H1 (cell line): ENCODE measurements around the gene STAT4. TPM values are rescaled to one million over a fixed set of nuclear protein-coding genes. Genes with fewer than 3 reads are reported as not detected.

Experiments
- CTCF ChIA-PET: fragments of 300-600 bp; sonication (Branson Sonifier 250); formaldehyde crosslinking; loops from one replicate; lab custom pipeline; 2021; ENCODE audit not compliant: partially characterized antibody; lab: Charles Lee
- POLR2A ChIA-PET: fragments of 300-600 bp; sonication (Branson Sonifier 250); formaldehyde crosslinking; loops from one replicate; lab custom pipeline; 2021; ENCODE audit warnings: inconsistent platforms; ENCODE audit not compliant: partially characterized antibody; lab: Charles Lee
- DNase-seq, 2 experiments: peaks; one replicate each; pipeline versions ENCODE4 v3.0.0 to v3.0.0-alpha.2; 2010 to 2022; ENCODE audit warnings: low spot score in 2 of 2, low read depth in 1 of 2, mixed read lengths in 1 of 2
- FAIRE-seq: peaks from 2 replicates; lab custom pipeline; 2011; peaks lifted over from hg19 to GRCh38; lab: Jason Lieb, UNC
- H2AFZ ChIP-seq: 2 replicates; pipeline ENCODE4 v1.8.1; 2012; ENCODE audit warnings: low read length, inconsistent platforms
- H2AK5ac ChIP-seq: 2 replicates; pipeline ENCODE4 v1.6.1; 2013; ENCODE audit warnings: low read depth, low read length
- H2BK120ac ChIP-seq: replicated peaks from 2 replicates; pipeline ENCODE3; 2013; ENCODE audit warnings: low read depth, low read length, inconsistent platforms
- H2BK12ac ChIP-seq: 2 replicates; pipeline ENCODE4 v1.6.1; 2013; ENCODE audit warnings: low read depth, low read length
- H2BK15ac ChIP-seq: 2 replicates; pipeline ENCODE4 v1.6.1; 2013; ENCODE audit warnings: low read length
- H2BK20ac ChIP-seq: 2 replicates; pipeline ENCODE4 v1.6.1; 2013; ENCODE audit warnings: low read length
- H2BK5ac ChIP-seq: 2 replicates; pipeline ENCODE4 v1.6.1; 2013; ENCODE audit warnings: low read depth, low read length
- H3K14ac ChIP-seq: 2 replicates; pipeline ENCODE4 v1.6.1; 2013; ENCODE audit warnings: inconsistent platforms; ENCODE audit not compliant: insufficient read length
- H3K18ac ChIP-seq: 2 replicates; pipeline ENCODE4 v1.6.1; 2013; ENCODE audit warnings: low read length; ENCODE audit errors: extremely low read depth
- H3K23ac ChIP-seq: 2 replicates; pipeline ENCODE4 v1.6.1; 2013; ENCODE audit warnings: inconsistent platforms; ENCODE audit not compliant: insufficient read length
- H3K23me2 ChIP-seq: 2 replicates; pipeline ENCODE4 v1.6.1; 2013; ENCODE audit warnings: low read depth, low read length
- H3K27ac ChIP-seq: 2 replicates; pipeline ENCODE4 v1.6.1; 2011; ENCODE audit warnings: low read depth, low read length, inconsistent platforms
- H3K27me3 ChIP-seq, 4 experiments: replicated peaks in 1 of 4; 1 replicate in 1 of 4; 2 replicates in 3 of 4; pipeline versions ENCODE4 v1.6.1 to v1.8.1; 2011 to 2013; ENCODE audit warnings: low read length in 3 of 4, mild to moderate bottlenecking in 3 of 4, inconsistent platforms in 2 of 4, mixed read lengths in 2 of 4, moderate library complexity in 1 of 4; ENCODE audit not compliant: control insufficient read depth in 3 of 4, insufficient read depth in 3 of 4; ENCODE audit errors: extremely low read depth in 1 of 4
- H3K36me3 ChIP-seq, 4 experiments: 2 replicates each; pipeline versions ENCODE4 v1.6.1 to v1.8.1; 2011 to 2013; ENCODE audit warnings: mild to moderate bottlenecking in 4 of 4, low read length in 3 of 4, moderate library complexity in 2 of 4, control low read depth in 1 of 4, inconsistent platforms in 1 of 4; ENCODE audit not compliant: insufficient read depth in 4 of 4, control insufficient read depth in 2 of 4
- H3K4ac ChIP-seq: replicated peaks from 2 replicates; pipeline ENCODE3; 2013; ENCODE audit warnings: low read length, low read depth, mixed read lengths, inconsistent platforms; ENCODE audit not compliant: insufficient read length
- H3K4me1 ChIP-seq, 4 experiments: replicated peaks in 1 of 4; 1 replicate in 1 of 4; 2 replicates in 3 of 4; pipeline versions ENCODE4 v1.6.1 to v1.8.1; 2011 to 2013; ENCODE audit warnings: low read length in 3 of 4, inconsistent platforms in 2 of 4, mixed read lengths in 1 of 4; ENCODE audit not compliant: insufficient read depth in 4 of 4, control insufficient read depth in 3 of 4
- H3K4me2 ChIP-seq, 2 experiments: 2 replicates each; pipeline versions ENCODE4 v1.6.1 to v1.8.1; 2011 to 2013; ENCODE audit warnings: low read depth in 2 of 2, low read length in 2 of 2, control low read depth in 1 of 2, inconsistent platforms in 1 of 2, mild to moderate bottlenecking in 1 of 2; ENCODE audit not compliant: insufficient read depth in 1 of 2
- H3K4me3 ChIP-seq, 4 experiments: fragments of 200-600, 300-600 bp in 1 of 4; sonication (generic), shearing (Covaris generic), sonication (Bioruptor Twin) in 1 of 4; 2 replicates each; pipeline versions ENCODE4 v1.5.1 to v1.8.1; 2011 to 2016; ENCODE audit warnings: low read length in 4 of 4, low read depth in 3 of 4, control low read depth in 2 of 4, inconsistent platforms in 2 of 4, mild to moderate bottlenecking in 2 of 4, mixed read lengths in 1 of 4, moderate library complexity in 1 of 4; ENCODE audit not compliant: insufficient read depth in 2 of 4; ENCODE audit errors: extremely low read depth in 1 of 4
- H3K56ac ChIP-seq: replicated peaks from 2 replicates; pipeline ENCODE3; 2013; ENCODE audit warnings: low read depth, mild to moderate bottlenecking, mixed read lengths, low read length, inconsistent platforms; ENCODE audit not compliant: insufficient read length
- H3K79me1 ChIP-seq: 2 replicates; pipeline ENCODE4 v1.6.1; 2013; ENCODE audit warnings: low read depth, low read length, control low read depth
- H3K79me2 ChIP-seq, 2 experiments: 2 replicates each; pipeline versions ENCODE4 v1.6.1 to v1.8.1; 2012 to 2013; ENCODE audit warnings: low read length in 2 of 2, mild to moderate bottlenecking in 2 of 2, inconsistent platforms in 1 of 2; ENCODE audit not compliant: insufficient read depth in 2 of 2, control insufficient read depth in 1 of 2
- H3K9ac ChIP-seq, 4 experiments: replicated peaks in 1 of 4; 1 replicate in 1 of 4; 2 replicates in 3 of 4; pipeline versions ENCODE4 v1.6.1 to v1.8.1; 2011 to 2013; ENCODE audit warnings: low read depth in 3 of 4, low read length in 3 of 4, control low read depth in 2 of 4, mild to moderate bottlenecking in 2 of 4, moderate library complexity in 2 of 4, inconsistent platforms in 1 of 4; ENCODE audit errors: extremely low read depth in 1 of 4
- H3K9me3 ChIP-seq, 2 experiments: 2 replicates each; pipeline versions ENCODE4 v1.6.1 to v1.8.1; 2012 to 2013; ENCODE audit warnings: mild to moderate bottlenecking in 2 of 2, moderate library complexity in 2 of 2, control low read depth in 1 of 2, inconsistent platforms in 1 of 2, low read depth in 1 of 2, low read length in 1 of 2, mixed read lengths in 1 of 2; ENCODE audit not compliant: insufficient read depth in 2 of 2
- H4K20me1 ChIP-seq, 2 experiments: replicated peaks in 1 of 2; 2 replicates each; pipeline versions ENCODE3 to v1.8.1; 2011 to 2013; ENCODE audit warnings: inconsistent platforms in 2 of 2, low read length in 2 of 2, mild to moderate bottlenecking in 1 of 2; ENCODE audit not compliant: insufficient read depth in 2 of 2, control insufficient read depth in 1 of 2
- H4K5ac ChIP-seq: 2 replicates; pipeline ENCODE4 v1.6.1; 2013; ENCODE audit warnings: low read length, low read depth, mixed read lengths, inconsistent platforms; ENCODE audit not compliant: insufficient read length
- H4K8ac ChIP-seq: 2 replicates; pipeline ENCODE4 v1.8.0; 2013; ENCODE audit warnings: mild to moderate bottlenecking, moderate library complexity, low read length, inconsistent platforms; ENCODE audit not compliant: insufficient read depth; ENCODE audit errors: extremely low read depth
- H4K91ac ChIP-seq: replicated peaks from 2 replicates; pipeline ENCODE3; 2013; ENCODE audit warnings: low read length, mixed read lengths, inconsistent platforms; ENCODE audit not compliant: insufficient read length
- RFX5 ChIP-seq: IDR thresholded peaks from 2 replicates; pipeline ENCODE4 v1.6.1; 2011; ENCODE audit warnings: low read depth, low read length, improper control_type of control experiment, borderline replicate concordance
- TAF1 ChIP-seq: IDR thresholded peaks from 2 replicates; pipeline ENCODE4 v1.6.1; 2011; ENCODE audit warnings: mild to moderate bottlenecking, low read depth, low read length
- WGBS, 2 experiments: shearing (Covaris generic) in 1 of 2; methylation state at CpG; one replicate each; pipeline versions ENCODE4 v1.1.6 to v1.1.7; 2013 to 2015; ENCODE audit warnings: low lambda C conversion rate in 2 of 2, mixed read lengths in 2 of 2, inconsistent platforms in 1 of 2, low coverage in 1 of 2, missing lambda C conversion rate in 1 of 2; ENCODE audit not compliant: insufficient replicate concordance in 2 of 2, insufficient coverage in 1 of 2, insufficient read length in 1 of 2; ENCODE audit errors: extremely low coverage in 1 of 2, missing lambda C conversion rate in 1 of 2; 5-methylcytosine and 5-hydroxymethylcytosine counted together
- polyA plus RNA-seq, 7 experiments: library from polyadenylated mRNA; depleted of rRNA in 3 of 7; stranded (reverse) in 5 of 7; unstranded in 2 of 7; fragments of >200 nt in 5 of 7; fragments of 200-250 nt in 2 of 7; gene quantifications; 1 replicate in 5 of 7; 2 replicates in 1 of 7; 4 replicates in 1 of 7; pipeline versions ENCODE4 v1.2.1 to v1.2.3, GENCODE V29; 2011 to 2013; ENCODE audit warnings: missing spikeins in 2 of 7, mixed read lengths in 2 of 7
- total RNA-seq: library from RNA; stranded (reverse); fragmentation: NEBNext Ultra II Directional; extraction: Animal tissue kit (Norgen Biotek cat#: 25700); gene quantifications from 2 replicates; pipeline ENCODE4 v1.2.1, GENCODE V29; 2021

STAT4 gene
- total and polyA plus RNA-seq, 2 of the 8 experiments (the other 6 are each of a cell fraction or from before 2014, with no cell fraction given), result 0.36 to 0.63 TPM

DNA sequence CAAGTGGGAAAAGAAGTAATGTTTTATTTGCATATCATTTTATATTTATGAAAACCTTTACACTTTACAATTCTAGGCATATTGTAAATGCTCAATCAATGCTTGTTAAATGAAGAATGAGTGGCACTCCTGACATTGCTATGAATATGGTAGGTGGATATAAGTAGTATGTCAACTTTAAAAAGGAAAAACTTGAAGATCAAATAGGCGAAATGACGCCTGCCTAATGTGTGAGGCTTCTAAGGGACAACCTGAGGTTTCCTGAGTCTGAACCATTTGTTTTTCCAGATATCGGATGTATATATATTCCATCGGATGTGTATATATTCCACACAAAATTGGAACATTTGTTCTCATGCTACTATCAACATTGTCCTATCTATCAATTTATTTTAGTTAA lies 1.4 kb downstream of the STAT4 start:
- FAIRE-seq (no peak), DNase-seq (no peak)
- Histone ChIP-seq H3K79me1 (no peaks in the 10 kb centered on the region), H2AK5ac (no peak overlapping the region), H3K36me3 (no peaks in the 10 kb centered on the region), H4K20me1 (no peaks in the 10 kb centered on the region), H3K79me2 (no peaks in the 10 kb centered on the region), H2BK20ac (no peak overlapping the region), H3K4ac (no peak overlapping the region), H2AFZ (no peak overlapping the region), H2BK5ac (no peak overlapping the region), H3K56ac (no peak overlapping the region), H3K14ac (no peak overlapping the region), H3K9ac (no peak overlapping the region), H2BK15ac (no peak overlapping the region), H3K4me2 (no peak overlapping the region; a peak in 1 of 4 replicates), H3K27me3 (peaks cover 0 to 7% (median 4%) of the 10 kb centered on the region in 4 experiments; a peak in 2 of 7 replicates), H4K8ac (no peak overlapping the region), H3K4me1 (peaks cover 0 to 4% (median 2%) of the 10 kb centered on the region in 4 experiments; a peak in 4 of 7 replicates), H3K18ac (no peak overlapping the region), H3K23ac (no peak overlapping the region), H4K5ac (no peak overlapping the region), H4K91ac (no peak overlapping the region), H3K27ac (no peak overlapping the region), H2BK120ac (no peak overlapping the region), H2BK12ac (no peak overlapping the region), H3K23me2 (peaks cover 11% of the 10 kb centered on the region), H3K4me3 (no peak overlapping the region), H3K9me3 (no peaks in the 10 kb centered on the region)
- CTCF ChIA-PET, result interaction anchor here (1.7 to 3.2 kb wide), 4 partner anchors 9 to 97 kb away, joined by 4 to 27 read pairs (median 8); no protein-coding TSS in a partner anchor
- 86% methylated on average over 4 of the region's 4 CpGs; no CpG with 5 or more reads in 1 of the 2 experiments for WGBS, 2 experiments
- no peak for TF ChIP-seq TAF1
- no peak for TF ChIP-seq RFX5
- POLR2A ChIA-PET, result no interaction called here
